Thoracic aorta (tissue), 2 donors: Measurements from ENCODE around the gene XRCC6. TPM values are rescaled to one million over a fixed set of nuclear protein-coding genes. Genes with fewer than 3 reads are reported as not detected.
"Not testable (repeated sequence)": the region's sequence is repeated elsewhere in the genome, so short reads cannot be mapped to it uniquely, and the experiment has no call there.

Experiments
- ATAC-seq: fragments of 150-250 bp; one replicate; pipeline ENCODE4 v1.8.0; 2017; ENCODE audit warnings: low read depth; ENCODE audit not compliant: insufficient number of reproducible peaks, low FRiP score
- DNase-seq: peaks from one replicate; pipeline ENCODE4 v3.0.0-alpha.2; 2020; ENCODE audit warnings: low spot score
- H3K27ac ChIP-seq, 2 donors: fragments of 200-600 bp; sonication (generic); 1 replicate in 1 of 2; 2 replicates in 1 of 2; pipeline ENCODE4 v1.5.1; 2016; ENCODE audit warnings: mild to moderate bottlenecking in 2 of 2, moderate library complexity in 2 of 2
- H3K27me3 ChIP-seq: fragments of 200-600 bp; sonication (generic); replicated peaks from 2 replicates; pipeline ENCODE4 v1.6.0; 2016; ENCODE audit warnings: mild to moderate bottlenecking; ENCODE audit not compliant: insufficient read depth
- H3K36me3 ChIP-seq: fragments of 200-600 bp; sonication (generic); one replicate; pipeline ENCODE4 v1.5.1; 2016
- H3K4me1 ChIP-seq, 2 donors: fragments of 200-600 bp; sonication (generic); 1 replicate in 1 of 2; 2 replicates in 1 of 2; pipeline versions ENCODE4 v1.5.1 to v1.6.0; 2016; ENCODE audit warnings: low read depth in 2 of 2, mild to moderate bottlenecking in 1 of 2; ENCODE audit not compliant: control insufficient read depth in 1 of 2
- H3K4me3 ChIP-seq: fragments of 200-600 bp; sonication (generic); 2 replicates; pipeline ENCODE4 v1.5.1; 2016; ENCODE audit warnings: mild to moderate bottlenecking
- H3K9me3 ChIP-seq: fragments of 200-600 bp; sonication (generic); 2 replicates; pipeline ENCODE4 v1.5.1; 2016
- CTCF ChIP-seq: fragments of 200-600 bp; sonication (generic); IDR thresholded peaks from one replicate; pipeline ENCODE4 v1.5.1; 2019; ENCODE audit warnings: antibody characterized with exemption
- total RNA-seq, 2 donors: library from RNA; depleted of rRNA; stranded (reverse); fragments of >200 nt; gene quantifications; one replicate each; pipeline versions ENCODE4 v1.1.0 to v1.2.3, GENCODE V29; 2016

Gene XRCC6
- total RNA-seq, 2 donors from 2014 or later, result 126 to 131 TPM

- TF ChIP-seq CTCF, result no peak
- DNase-seq (no peak), ATAC-seq (no peak)
- Histone ChIP-seq H3K4me3 (no peak overlapping the region), H3K4me1 (peaks cover 9 to 18% of the 10 kb centered on the region in 2 donors), H3K36me3 (peaks cover 15% of the 10 kb centered on the region), H3K9me3 (no peaks in the 10 kb centered on the region), H3K27ac (no peak overlapping the region), H3K27me3 (no peaks in the 10 kb centered on the region)
Observed at GRCh38 chr22:41683616-41684015, 62.5 kb downstream of the XRCC6 start.

- Histone ChIP-seq H3K36me3 (peaks cover 9% of the 10 kb centered on the region), H3K4me3 (no peak overlapping the region), H3K27ac (no peak overlapping the region), H3K27me3 (no peaks in the 10 kb centered on the region), H3K4me1 (peaks cover 9 to 18% of the 10 kb centered on the region in 2 donors), H3K9me3 (no peaks in the 10 kb centered on the region)
- no peak for DNase-seq
- TF ChIP-seq CTCF, result no peak
- no peak for ATAC-seq
Observed at GRCh38 chr22:41684194-41684593, 63.1 kb downstream of the XRCC6 start.

DNA sequence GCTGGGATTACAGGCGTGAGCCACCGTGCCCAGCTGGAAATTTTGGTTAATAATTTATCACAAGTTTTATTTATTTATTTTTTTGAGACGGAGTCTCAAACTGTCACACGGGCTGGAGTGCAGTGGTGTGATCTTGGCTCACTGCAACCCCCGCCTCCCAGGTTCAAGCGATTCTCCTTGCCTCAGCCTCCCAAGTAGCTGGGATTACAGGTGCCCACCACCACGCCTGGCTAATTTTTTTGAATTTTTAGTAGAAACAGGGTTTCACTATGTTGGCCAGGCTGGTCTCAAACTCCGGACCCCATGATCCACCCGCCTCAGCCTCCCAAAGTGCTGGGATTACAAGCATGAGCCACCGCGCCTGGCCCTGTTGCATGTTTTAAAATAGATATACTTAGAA lies 65.8 kb downstream of the XRCC6 start:
- ATAC-seq, H3K9me3 ChIP-seq, DNase-seq, H3K4me3 ChIP-seq, H3K27ac ChIP-seq, H3K36me3 ChIP-seq, H3K27me3 ChIP-seq: not testable (repeated sequence)
- H3K4me1 ChIP-seq, result peaks cover 9 to 14% of the 10 kb centered on the region in 2 donors

DNA sequence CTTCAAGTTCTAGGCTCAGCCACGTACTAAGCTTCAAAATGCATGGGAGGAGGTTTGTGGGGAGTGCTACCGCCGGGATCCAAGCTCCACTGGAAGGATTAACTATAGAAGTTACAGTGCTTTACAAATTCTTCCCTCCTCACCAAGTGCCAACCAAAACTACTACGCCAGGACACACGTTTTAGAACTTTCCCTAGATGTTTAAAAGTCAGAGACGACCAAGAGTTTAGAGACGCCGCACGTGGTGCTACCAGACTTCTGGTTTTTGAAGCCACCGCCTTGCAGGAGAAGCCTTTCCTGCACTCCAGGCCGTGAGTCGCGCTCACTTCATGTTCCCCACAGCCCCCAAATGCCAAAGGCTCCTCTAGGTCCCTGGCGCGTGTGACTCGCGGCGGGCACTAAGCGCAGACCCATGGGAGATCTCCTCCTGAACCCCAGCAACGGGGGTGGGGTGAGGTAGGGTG lies 66.8 kb downstream of the XRCC6 start:
- H3K36me3 ChIP-seq, result no peaks in the 10 kb centered on the region
- ATAC-seq, result no peak
- peak overlapping the region; percentile 89 to 92 for H3K27ac ChIP-seq
- H3K4me3 ChIP-seq, result peak overlapping the region; percentile 91
- H3K4me1 ChIP-seq, result peaks cover 9 to 14% of the 10 kb centered on the region in 2 donors
- no peak for TF ChIP-seq CTCF
- H3K27me3 ChIP-seq, result no peaks in the 10 kb centered on the region
- DNase-seq, result no peak
- no peaks in the 10 kb centered on the region for H3K9me3 ChIP-seq

DNA sequence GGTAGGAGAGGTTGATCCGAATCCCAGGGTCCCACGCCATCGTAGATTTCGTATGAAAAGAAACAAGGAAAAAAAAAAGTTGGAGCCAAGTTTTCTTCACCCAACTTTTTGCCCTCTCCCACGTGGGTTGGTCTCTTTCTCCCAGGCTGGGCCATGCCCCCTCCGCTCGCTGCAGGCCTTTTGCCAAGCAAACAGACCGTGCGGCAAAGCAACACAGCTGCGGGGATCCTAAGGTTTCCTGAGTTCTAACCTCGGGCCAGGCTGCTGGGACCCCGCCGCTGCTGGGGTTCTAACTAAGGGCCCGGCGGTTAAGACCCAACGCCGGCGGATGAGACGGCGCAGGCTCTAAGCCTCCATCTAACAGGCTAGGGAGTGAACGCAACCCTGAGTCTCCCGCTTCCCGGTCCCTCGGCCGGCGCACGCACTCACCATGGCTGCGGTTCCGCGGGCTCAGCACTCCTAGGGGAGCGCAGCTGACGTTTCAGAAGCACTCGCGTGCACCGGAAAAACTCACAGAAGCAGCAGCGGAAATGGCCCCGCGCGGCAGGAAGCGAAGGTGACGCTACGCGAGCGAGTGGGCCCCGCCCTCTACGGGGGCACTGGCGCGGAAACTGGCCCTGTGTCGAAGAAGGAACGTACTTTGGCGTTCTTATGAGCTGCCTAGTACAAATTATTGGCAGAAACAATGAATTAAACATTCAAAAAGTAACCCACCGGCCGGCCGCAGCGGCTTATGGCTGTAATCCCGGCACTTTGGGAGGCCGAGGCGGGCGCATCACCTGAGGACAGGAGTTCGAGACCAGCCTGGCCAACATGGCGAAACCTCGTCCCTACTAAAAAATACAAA lies 67.5 kb downstream of the XRCC6 start, which contains the start of gene SNU13:
TSS of gene SNU13 (minus strand) at position 503 of the 847 bp plus-strand sequence. CDS start at position 432, 71 bp downstream.
- Histone ChIP-seq H3K36me3 (no peaks in the 10 kb centered on the region), H3K9me3 (no peaks in the 10 kb centered on the region), H3K27ac (peak within 1 kb of the TSS; percentile 89 to 92), H3K27me3 (no peaks in the 10 kb centered on the region), H3K4me1 (peaks cover 9 to 14% of the 10 kb centered on the region in 2 donors), H3K4me3 (peak within 1 kb of the TSS; percentile 91)
- ATAC-seq (peak; percentile 77), DNase-seq (peak; percentile 68)
- peak; percentile 24 for TF ChIP-seq CTCF
